Measurements from ENCODE around the gene SYNE4.

SYNE4 gene

DNA sequence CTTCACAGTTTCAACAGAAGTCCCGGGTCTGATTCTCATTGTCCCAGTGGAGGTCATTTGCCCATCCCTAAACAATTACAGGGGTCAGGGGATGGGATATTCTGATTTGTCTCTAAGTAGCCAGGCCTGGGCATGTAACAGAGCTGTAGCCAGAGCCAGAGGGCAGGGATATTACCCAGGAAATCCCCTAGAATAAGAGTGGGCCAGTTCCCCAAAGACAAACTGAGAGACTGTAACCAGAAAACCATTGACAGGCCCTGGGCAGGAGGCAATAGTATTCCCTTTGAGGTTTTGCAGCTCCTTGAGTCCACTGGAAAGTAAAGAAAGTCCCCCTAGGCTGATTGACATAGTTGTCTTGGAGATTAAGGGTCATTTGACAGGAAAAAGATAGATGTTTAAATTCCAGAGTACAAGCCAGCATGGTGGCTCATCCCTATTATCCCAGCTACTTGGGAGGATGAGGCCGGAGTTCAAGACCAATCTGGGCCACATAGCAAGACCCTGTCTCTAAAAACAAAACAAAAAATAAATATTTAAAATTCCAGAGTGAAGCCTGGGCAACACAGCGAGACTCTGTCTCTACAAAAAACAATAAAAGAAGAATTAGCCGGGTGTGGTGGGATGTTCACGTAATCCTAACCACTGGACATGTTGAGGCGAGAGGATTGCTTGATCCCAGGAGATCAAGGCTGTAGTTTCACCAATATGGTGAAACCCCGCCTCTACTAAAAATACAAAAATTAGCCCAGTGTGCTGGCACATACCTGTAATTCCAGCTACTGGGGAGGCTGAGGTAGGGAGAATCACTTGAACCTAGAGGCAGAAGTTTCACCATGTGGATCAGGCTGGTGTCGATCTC is 15.5 kb downstream of the SYNE4 start:
- TF ChIP-seq, protein P1, sequence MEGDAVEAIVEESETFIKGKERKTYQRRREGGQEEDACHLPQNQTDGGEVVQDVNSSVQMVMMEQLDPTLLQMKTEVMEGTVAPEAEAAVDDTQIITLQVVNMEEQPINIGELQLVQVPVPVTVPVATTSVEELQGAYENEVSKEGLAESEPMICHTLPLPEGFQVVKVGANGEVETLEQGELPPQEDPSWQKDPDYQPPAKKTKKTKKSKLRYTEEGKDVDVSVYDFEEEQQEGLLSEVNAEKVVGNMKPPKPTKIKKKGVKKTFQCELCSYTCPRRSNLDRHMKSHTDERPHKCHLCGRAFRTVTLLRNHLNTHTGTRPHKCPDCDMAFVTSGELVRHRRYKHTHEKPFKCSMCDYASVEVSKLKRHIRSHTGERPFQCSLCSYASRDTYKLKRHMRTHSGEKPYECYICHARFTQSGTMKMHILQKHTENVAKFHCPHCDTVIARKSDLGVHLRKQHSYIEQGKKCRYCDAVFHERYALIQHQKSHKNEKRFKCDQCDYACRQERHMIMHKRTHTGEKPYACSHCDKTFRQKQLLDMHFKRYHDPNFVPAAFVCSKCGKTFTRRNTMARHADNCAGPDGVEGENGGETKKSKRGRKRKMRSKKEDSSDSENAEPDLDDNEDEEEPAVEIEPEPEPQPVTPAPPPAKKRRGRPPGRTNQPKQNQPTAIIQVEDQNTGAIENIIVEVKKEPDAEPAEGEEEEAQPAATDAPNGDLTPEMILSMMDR (conservative IDR thresholded peaks at IDR 0.05) = no peak

DNA sequence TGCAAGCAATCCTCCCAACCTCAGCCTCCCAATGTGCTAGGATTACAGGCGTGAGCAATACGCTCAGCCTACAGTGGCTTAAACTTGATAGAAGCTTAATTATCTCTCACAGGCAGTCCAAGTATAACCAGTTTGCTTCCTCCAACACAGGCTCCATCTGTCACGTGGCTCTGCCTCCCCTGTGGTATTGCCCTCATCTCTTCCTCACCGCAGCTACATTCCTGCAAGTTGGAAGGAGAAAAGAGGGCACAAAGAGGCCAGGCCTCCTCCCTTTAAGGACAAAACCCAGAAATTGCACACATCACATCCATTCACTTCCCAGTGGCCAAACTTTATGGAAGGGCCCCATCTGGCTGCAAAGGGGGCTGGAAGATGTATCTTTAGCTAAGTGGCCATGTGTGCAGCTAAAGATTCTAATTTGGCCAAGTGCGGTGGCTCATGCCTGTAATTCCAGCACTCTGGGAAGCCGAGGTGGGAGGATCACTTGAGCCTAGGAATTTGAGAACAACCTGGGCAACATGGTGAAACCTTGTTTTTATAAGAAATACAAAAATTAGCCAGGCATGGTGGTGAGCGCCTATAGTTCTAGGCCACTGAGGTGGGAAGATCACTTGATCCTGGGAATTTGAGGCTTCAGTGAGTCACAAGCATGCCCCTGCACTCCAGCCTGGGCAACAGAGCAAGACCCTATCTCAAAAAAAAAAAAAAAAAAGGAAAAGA is 16.7 kb downstream of the SYNE4 start:
- TF ChIP-seq, protein P1 (conservative IDR thresholded peaks at IDR 0.05) = no peak
- H3K27ac ChIP-seq = no peak overlapping the region

More for the DNA sequence above, 15.5 kb downstream of the SYNE4 start:
- no peak overlapping the region for H3K27ac ChIP-seq

DNA sequence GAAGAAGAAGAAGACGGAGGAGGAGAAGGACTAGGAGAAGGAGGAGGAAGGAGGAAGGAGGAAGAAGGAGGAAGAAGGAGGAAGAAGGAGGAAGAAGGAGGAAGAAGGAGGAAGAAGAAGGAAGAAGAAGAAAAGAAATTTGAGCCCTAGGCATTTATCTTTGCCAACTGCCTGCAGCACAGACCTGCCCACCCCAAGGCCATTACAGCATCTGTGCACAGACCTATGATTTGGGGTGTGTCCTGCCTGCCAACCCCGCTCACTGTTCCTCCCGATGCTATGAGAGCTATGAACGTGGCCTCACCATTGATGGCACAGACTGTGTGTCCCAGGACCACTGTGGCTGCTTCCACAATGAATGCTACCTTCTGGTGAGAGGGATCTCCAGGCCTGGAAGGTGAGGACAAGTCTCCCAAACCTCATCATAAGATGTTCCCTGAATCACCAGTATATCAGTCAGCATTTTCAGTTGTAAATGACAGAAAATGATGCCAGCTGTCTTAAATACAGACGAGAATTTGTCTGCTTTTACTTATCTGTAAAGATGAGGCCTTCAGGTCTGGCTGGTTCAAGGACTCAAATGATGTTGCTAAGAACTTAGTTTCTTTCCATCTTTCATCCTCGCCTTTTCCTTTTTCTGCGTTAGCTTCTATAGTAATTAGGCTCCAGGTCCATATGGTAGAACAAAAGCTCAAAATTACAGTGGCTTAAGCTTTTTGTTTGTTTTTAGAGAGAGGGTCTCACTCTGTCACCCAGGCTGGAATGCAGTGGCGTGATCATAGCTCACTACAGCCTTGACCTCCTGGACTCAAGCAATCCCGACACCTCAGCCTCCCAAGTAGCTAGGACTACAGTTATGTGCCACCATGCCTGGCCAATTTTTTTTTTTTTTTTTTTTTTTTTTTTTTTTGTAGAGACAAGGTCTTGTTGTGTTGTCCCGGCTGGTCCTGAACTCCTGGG is 17.6 kb downstream of the SYNE4 start:
- H3K27ac ChIP-seq = no peak overlapping the region
- TF ChIP-seq, protein P1 (conservative IDR thresholded peaks at IDR 0.05) = no peak

DNA sequence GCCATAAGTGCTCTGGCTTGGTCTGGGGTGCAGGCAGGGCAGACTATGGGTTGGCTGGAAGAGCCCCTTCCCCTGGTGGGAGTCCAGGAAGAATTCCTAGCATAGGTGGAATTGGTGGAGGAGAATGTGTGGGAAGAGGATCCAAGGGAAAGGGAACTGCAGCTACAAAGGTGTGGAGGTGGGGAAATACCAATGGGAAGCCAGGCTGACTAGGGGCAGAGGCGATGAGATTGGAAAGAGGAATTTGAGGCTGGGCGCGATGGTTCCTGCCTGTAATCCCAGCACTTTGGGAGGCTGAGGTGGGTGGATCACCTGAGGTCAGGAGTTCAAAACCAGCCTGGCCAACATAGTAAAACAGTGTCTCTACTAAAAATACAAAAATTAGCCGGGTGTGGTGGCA is 18.5 kb downstream of the SYNE4 start:
- TF ChIP-seq, protein P1 (conservative IDR thresholded peaks at IDR 0.05) = no peak
- no peak overlapping the region for H3K27ac ChIP-seq

DNA sequence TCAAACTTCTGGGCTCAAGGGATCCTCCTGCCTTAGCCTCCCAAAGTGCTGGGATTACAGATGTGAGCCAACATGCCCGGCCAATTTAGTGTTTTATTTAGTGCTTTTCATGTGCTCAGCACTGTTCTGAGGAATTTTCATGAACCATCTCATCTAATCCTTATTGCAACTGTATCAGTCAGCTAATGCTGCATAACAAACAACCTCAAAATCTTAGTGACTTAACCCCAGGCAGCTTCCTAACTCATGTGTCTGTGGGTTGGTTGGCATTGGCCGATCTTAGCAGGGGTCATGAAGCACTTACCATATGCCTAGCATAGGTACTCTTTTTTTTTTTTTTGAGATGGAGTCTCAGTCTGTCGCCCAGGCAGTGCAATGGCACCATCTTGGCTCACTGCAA is 19.8 kb downstream of the SYNE4 start:
- no peak overlapping the region for H3K27ac ChIP-seq
- TF ChIP-seq, protein P1 (conservative IDR thresholded peaks at IDR 0.05) = no peak

DNA sequence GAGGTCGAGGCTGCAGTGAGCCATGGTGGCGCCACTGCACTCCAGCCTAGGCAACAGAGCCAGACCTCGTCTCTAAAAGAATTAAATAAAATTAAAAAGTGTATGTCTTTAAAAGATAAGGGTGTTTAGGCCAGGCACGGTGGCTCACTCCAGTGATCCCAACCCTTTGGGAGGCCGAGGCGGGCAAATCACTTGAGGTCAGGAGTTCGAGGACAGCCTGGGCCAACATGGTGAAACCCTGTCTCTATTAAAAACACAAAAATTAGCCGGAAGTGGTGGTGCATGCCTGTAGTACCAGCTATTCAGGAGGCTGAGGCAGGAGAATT is 21.1 kb downstream of the SYNE4 start:
- H3K27ac ChIP-seq = peak overlapping the region; percentile 62
- TF ChIP-seq, protein P1 (conservative IDR thresholded peaks at IDR 0.05) = 0 out of 2 replicates have a peak, but pooled peaks have one; percentile 34
